GM19324 (cell line): ENCODE results near the gene SIRT3.
"Not testable (repeated sequence)": the region's sequence is repeated elsewhere in the genome, so short reads cannot be mapped to it uniquely, and the experiment has no call there.

Experiments
- ATAC-seq: cut with Tn5 transposase; IDR thresholded peaks from one replicate; pipeline ENCODE4 v1.9.1; 2021; ENCODE audit warnings: mild to moderate bottlenecking, moderate library complexity; ENCODE audit not compliant: unreplicated experiment, low FRiP score

SIRT3 gene

DNA sequence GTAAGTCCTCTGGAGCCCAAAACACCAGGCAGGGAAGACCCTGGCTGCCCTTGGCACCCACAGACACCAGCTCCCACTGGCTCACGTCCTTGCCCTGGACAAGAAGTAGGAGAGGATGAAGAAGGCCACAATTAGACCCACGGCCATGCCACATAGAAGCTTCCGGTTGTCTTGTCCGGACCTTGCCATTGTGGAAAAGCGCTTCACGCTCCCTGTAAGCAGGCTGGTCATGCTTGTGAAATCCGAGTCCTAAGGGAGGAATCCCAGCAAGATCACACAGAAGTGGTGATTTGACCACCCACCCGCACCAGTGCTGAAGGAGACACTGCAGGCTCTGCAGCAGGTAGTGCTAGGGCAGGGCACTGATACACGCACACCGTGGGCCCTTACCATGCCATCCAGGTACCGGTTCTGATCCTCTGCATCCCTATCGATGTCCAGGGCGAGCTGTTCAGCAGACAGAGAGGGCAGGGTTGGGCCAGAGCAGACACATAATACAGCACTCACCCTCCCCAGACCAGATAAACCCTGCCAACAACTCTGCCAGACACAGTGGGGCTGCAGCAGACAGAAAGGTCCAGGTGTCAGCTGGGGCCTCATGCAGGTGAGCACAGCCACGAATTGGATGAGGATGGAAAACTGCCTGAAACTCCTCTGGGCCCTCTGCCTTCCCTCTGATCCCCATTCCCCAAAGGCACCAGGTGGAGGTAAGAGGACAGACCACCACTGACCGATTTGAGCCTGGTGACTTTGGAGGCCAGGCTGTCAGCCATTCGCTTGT, 30.7 kb downstream of the SIRT3 start:
- no peak for ATAC-seq

DNA sequence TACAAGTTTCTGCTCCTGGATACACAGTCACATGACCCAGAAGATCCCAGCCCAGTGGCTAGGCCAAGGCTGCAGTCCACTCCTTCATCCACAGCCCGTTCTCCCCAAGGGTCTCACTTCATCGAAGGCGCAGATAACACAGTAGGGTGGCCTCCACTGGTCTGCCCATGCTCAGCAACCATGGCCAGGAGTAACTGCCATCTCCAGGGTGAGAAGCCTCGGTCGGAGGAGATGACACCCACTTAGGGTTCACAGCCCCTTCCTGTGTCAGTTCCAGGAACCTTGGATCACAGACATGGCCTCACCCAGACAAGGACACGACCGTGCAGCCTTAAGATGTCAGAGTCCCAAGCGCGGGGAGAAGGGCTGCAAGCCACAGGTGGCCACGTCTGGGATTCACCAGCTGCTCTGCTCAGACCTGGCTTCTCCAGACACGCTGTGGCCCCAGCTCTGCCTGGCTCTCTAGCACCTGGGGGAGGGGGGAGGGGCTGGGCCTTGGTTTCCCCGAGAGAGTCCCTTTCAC, 31.5 kb downstream of the SIRT3 start:
- no peak for ATAC-seq

DNA sequence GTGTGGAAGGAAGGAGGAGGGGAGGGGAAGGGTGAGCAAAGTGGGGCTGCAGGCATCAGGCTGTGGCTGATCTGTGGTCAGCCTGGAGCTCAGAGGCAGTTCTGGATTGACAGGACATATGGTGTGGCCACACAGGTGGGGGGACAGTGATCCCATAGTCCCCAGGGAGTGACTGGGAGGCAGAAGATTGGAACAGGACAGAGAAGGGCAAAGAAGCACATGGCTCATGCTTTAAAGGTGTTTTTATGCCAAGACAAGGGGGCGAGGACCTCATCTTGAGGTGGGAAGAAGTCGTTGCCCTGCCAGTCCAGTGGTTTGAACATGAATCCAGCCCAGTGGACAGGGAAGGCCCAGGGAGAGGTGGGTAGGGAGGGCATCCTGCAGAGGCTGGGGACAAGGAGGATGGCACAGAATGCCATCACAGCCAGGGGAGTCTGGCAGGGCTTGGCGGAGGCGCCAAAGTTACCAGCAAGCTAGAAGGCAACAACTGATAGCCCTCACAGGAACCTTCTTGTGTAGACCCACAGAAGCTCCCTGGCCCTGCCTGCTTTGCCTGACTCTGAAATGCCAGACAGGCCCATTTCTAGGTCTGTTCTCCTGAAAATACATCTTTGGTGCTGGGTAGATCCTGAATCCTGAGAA, 32.1 kb downstream of the SIRT3 start:
- ATAC-seq, result no peak

DNA sequence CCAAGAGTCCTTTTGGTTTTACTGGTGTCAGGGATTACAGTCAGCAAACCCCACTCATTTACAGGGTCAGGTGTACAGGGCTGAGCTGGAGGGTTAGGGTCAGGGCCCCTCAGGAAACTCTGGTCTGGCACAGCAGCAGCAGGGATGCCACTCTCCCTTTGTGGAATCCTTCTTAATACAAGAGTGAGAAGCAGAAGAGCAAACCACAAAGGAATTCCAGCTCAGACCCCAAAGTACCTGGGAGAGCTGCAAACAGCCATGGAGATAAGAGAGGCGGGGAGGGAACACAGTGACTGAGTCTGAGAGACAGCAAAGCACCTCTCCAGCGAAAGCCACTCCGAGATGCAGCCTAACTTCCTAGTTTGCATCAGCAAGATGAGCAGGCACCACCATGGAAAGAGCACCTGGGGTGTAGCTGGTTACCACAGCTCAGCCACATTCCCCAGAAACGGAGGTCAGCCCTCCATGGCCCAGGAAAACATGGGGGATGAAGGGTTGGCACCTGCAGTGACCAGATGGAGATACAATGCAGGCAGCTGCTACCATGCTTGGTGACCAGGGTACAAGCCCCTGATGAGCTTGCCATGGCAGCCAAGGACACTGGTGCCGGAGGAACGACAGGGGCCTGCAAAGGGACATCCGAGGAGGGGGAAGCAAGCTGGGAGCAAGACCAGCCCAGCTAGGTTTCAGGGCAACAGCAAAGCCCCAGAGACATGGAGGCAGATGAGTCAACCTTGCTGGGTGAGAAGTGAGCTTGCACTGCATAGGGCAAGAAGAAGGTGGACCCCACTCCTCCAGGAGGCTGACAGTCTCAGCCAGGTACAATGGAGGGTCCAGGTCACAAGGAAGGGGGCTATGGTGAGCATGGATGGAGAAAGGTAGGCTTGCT, 32.8 kb downstream of the SIRT3 start:
- ATAC-seq, result no peak

DNA sequence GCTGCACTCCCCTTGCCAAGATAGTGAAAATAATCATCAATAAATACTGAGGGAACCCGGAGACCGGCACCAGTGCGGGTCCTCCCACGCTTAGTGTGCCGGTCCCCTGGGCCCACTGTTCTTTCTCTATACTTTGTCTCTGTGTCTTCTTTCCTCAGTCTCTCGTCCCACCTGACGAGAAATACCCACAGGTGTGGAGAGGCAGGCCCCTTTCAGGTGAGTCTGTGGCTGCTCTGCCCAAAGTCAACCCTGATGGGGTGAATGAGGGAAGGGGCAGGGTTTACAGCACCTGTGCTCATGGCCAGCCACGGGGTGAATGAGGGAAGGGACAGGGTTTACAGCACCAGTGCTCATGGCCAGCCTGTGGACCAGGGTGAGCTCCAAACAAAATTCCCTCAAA, 33.7 kb downstream of the SIRT3 start:
- no peak for ATAC-seq

DNA sequence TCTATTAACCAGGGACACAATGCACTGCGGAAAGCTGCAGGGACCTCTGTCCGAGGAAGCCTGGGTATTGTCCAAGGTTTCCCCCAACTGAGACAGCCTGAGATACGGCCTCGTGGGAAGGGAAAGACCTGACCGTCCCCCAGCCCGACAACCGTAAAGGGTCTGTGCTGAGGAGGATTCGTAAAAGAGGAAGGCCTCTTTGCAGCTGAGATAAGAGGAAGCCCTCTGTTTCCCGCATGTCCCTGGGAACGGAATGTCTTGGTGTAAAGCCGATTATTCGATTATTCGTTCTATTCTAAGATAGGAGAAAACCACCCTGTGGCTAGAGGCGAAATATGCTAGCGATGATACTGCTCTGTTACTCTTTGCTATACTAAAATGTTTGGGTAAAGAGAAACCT, 34.2 kb downstream of the SIRT3 start:
- no peak for ATAC-seq

DNA sequence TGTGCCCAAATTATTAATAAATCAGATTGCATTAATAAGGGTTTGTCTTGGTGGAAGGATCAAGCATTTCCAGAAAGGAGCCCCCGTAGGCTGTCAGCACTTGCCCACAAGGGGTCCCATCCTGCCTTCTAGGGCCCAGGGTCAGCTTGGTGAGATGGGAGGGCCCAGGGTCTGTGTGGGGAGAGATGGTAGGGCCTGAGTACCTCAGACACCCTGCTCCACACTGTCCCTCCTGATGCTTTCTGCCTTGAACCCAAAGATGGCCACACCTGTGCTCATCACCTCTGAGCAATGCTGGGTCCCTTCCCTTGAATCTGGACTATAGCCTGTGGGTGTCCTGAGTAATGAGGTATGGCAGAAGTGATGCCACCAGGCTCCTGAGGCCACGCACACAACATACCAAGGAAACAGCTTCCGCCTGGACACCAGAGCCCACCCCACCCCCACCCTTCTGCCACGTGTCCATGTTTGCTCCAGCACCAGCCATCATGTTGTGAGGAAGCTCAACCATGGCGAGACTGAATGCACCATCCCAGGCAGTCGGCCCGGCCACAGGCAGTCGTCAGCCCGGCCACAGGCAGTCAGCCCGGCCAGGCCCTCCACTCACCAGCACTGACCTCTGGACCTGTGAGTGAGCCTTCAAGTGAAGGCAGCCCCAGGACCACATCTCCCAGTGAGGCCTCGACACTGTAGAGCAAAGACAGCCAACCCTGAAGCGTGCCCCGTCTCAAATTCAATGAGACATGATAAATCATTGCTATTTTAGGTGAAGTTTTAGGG, 35.7 kb downstream of the SIRT3 start:
- no peak for ATAC-seq

DNA sequence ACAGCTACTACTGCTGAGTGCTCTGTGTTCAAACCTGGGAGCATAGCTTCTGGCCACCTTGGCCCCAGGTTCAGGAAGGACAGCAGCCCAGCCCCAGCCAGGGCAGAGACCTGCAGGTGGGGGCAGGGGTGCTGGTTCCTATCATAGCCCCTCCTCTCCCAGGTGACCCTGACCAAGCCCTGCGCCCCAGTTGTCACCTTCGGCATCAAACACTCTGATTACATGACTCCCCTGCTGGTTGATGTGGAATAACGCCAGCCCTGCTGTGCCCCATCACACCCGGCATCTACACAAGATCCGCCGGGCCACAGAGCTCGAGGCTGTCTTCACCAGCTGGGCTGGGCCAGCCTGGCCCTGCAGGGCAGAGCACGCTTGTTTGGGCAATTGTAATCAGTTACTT, 36.4 kb downstream of the SIRT3 start:
- no peak for ATAC-seq

DNA sequence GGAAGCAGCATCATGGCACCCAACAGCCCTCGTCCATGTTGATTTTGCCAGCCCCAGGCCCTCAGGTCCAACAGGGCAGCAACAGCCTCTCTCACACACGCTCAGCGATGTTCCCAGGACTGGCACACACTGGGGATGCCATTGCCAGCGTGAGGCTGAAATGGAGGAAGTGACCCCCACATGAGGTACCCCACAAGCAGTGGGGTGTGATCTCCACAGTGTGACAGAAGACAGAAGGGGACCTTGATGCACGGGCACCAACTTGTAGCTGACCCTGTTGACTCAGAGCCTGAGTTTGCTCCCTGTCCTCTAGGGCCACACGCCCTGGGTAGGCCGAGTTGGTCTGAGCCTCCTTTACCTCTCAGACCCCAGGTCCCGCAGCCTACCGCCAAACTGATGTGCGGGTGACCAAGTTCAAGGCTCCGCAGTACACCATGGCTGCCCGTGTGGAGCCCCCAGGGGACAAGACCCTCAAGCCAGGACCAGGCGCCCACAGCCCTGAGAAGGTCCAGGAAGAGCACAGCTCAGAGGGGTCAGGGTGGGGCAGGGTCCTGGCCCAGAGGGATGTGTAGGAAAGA, 37.0 kb downstream of the SIRT3 start:
- ATAC-seq, result no peak

DNA sequence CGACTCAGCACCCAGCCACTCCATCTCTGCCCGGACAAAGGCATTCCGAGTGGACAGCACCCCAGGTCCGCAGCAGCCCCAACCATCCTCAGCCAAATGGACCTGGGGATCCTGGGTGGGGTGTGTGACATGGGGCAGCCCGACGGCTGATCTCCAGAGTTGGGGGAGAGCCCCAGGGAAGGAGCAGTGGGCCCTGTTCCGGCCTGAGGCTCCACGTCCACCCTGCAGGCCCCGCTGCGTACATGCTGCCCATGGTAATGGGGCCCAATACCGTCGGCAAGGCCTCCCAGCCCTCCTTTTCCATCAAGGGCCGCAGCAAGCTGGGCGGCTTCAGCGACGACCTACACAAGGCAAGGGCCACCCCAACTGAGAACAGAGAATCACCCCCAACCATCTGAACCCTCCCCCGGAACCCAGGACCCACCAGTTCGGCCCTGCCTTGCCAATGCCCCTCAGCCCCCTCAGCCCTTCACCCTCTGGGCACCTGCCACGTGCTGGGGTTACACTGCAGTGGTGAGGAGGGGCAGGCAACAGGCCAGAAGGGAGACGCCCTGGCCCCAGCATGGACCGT, 37.8 kb downstream of the SIRT3 start:
- no peak for ATAC-seq

DNA sequence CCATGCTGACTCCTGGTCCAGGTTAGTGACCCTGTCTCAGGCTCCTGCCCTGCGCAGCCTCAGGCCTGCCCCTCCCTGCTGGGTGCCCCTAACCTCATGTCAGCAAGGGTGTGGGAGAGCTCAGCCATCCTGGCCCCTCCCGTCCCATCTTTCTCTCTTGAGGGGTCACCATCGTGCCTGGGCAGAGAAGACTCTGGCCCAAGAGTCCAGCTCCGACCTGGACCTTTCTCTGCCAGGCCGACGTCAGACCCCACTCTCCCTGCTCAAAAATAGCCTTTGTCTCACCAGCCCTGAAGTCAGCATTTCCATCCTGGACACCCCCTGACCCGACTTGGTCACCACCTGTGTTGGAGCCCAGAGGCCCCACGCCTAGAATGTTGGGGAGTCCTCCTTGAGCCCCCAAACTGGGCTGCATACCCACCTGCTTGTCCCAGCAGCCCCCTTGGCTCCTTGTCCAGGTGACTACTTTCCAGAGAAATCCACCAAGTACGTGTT, 38.4 kb downstream of the SIRT3 start:
- ATAC-seq, result no peak

DNA sequence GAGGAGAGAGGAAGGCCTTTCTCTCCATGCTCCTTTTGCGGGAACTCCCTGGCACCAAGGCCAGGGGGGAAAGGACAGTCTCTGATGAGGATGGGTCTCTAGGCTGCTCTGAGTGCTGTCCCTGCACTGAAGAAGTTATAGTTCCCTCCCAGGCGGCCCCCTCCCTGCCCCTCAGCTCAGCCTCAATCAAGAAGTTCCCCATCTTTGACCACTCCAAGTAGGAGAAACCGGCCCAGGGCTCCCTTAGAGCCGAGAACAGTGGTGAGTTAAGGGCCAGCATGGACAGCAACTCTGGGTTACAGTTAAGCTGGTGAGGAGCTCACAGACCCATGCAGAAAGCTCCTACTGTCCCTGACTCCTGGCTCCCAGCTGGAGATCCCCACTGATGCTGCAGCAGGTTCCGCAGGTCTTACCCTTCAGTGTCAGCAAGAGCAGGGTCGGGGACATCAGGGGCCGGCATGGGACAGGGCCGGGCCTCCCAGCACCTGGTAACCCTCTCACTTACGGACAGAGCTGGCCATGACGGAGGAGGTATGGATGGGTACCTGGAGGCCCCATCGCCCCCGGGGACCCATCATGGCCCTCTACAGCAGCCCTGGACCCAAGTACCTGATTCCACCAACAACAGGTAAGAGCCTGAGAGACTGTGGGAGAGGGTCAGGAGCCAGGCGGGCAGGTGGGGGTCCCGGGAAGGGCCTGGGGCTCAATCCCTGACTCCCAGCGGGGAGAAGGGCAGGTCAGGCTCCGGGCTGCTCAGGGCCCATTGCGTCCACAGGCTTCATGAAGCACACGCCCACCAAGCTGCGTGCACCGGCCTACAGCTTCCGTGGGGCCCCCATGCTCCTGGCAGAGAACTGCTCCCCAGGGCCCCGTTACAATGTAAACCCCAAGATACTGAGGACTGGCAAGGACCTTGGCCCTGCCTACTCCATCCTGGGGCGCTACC, 39.1 kb downstream of the SIRT3 start:
- ATAC-seq, result no peak

DNA sequence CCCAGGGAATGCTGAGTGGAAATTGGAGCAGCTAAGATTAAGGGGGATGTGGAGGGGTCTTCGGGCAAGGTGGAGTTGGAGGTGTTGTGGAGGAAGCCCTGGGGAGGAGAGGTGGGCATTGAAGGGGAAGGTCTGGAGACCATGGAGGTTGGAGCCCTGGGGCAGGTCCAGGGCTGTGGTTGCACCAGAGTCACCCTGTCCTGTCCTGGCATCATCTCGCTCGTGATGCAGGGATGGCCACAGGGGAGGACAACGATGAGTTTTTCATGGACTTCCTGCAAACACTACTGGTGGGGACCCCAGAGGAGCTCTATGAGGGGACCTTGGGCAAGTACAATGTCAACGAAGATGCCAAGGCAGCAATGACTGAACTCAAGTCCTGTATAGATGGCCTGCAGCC, 42.7 kb downstream of the SIRT3 start:
- not testable (repeated sequence) for ATAC-seq

DNA sequence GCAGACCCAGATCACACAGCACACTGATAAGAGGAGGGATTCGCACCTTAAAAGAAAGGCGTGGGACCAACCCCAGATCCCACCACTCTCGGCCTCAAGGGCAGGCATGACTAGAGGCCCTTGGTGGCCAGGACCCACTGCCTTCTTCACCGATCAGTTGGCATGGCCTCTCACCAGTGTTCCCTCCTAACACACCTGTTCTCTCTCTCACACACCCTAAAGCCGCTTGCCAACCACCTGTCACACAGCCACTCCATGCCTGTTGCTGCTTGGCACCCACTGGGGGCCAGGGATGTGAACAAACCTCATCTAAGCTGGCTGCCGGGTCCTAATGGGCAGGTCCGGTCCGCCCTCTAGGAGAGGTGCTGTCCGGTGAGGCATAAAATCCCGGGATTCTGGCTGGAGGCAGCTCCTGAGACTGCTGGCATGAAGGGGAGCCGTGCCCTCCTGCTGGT, 43.4 kb downstream of the SIRT3 start, which contains the start of gene SCGB1C1:
Gene SCGB1C1, plus strand, starts transcription at position 405 of the 455 bp plus-strand sequence. Its CDS starts 22 bp downstream, at position 427.
- not testable (repeated sequence) for ATAC-seq

DNA sequence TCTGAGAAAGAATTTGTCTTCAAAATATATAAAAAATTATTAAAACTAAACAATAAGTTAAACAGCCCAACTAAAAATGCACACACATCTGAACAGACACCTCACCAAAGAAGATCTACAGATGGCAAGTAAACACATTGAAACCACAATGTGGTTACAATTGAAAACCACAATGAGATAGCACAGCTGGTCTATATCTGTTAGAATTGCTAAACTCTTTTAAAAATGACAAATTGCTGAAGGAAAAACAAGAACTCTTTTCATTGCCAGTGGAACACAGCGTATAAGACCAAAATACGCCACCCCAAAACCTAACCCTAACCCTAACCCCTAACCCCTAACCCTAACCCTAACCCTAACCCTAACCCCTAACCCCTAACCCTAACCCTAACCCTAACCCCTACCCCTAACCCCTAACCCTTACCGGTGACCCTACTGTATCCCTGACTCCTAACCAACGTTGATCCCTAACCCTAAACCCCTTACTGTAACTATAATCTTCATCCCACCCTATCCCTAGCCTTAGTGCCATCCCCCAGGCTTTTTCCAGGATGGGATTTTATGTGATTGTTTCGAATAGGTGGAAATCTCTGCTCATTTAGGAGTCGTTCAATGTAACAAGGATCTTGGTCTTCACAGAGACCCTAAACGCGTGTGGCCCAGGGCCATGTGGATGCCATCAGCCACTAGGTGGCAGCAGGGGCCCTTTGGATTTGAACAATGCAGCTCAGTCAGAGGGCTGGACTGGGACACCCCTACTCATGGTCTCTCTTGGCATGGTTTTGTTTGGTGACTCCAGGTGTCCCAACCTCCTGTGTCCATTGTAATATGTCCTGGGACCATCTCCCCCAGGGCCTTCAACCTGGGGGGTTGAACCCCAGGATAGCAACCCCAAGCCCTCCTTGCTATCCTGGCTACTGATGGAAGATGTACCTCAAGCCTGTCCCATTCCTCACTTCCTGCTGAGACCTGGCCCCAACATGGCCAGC, 44.4 kb downstream of the SIRT3 start:
- ATAC-seq, result not testable (repeated sequence)

DNA sequence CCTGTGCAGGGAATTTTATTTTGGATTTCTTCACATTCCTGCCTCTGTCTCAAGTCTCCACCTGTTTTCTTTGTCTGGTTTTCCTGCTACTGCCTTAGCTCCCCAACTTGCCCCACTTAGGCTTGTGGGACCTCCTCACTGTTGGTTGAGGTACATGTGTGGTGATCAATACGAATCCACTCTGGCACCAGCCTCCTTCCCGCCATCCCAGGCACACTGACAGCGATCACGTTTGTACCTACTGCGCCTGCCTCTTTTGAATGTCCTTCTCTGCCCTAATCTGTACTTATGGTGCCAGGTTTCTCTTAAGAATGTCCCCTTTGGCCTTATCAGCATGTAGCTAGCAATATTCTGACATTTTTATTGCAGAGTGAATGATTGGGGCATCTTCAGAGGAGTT, 45.6 kb downstream of the SIRT3 start:
- not testable (repeated sequence) for ATAC-seq

DNA sequence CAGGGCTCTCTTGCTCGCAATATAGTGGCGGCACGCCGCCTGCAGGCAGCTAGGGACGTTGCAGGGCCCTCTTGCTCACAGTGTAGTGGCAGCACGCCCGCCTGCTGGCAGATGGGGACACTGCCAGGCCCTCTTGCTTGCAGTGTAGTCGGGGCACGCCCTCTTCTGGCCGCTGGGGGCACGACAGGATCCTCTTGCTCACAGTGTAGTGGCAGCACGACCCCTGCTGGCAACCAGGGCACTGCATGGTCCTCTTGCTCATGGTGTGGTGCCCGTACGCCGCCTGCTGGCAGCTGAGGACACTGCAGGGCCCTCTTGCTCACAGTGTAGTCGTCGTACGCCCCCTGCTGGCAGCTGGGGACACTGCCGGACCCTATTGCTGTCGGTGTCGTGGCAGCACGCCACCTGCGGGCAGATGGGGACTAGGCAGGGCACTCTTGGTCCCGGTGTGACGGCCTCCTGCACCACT, 46.3 kb downstream of the SIRT3 start:
- not testable (repeated sequence) for ATAC-seq
